ENCODE results near the gene CFAP53.
A peak's percentile ranks its signal among the peaks of the same experiment; 100 is the strongest.
"Not testable (repeated sequence)": the region's sequence is repeated elsewhere in the genome, so short reads cannot be mapped to it uniquely, and the experiment has no call there.

CFAP53 gene, protein sequence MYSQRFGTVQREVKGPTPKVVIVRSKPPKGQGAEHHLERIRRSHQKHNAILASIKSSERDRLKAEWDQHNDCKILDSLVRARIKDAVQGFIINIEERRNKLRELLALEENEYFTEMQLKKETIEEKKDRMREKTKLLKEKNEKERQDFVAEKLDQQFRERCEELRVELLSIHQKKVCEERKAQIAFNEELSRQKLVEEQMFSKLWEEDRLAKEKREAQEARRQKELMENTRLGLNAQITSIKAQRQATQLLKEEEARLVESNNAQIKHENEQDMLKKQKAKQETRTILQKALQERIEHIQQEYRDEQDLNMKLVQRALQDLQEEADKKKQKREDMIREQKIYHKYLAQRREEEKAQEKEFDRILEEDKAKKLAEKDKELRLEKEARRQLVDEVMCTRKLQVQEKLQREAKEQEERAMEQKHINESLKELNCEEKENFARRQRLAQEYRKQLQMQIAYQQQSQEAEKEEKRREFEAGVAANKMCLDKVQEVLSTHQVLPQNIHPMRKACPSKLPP

DNA sequence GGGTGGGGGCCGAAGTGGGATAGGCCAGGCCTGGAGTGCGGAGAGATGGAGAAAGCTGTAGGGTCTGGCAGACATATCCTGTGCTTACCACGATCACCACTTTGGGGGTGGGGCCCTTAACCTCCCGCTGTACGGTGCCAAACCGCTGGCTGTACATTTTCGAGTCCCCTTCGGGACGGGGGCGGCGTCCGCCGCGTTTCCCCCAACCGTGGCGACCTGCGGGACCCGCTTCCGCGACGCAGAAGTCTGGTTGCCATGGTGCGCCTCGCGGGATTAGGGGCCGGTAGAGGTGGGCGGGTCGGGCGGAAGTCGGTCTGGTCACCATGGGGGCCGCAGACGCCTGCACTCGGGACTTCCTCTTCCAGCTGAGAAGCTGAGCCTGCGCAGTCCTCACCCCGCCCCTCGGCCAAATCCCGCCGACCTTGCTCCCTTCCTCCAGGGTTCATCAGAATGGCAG, at the start of gene CFAP53:
CFAP53 (minus strand) TSS at position 248 of the 457 bp plus-strand sequence; CDS start at position 157, 91 bp downstream.
- DNase-seq = peak; percentile 88

DNA sequence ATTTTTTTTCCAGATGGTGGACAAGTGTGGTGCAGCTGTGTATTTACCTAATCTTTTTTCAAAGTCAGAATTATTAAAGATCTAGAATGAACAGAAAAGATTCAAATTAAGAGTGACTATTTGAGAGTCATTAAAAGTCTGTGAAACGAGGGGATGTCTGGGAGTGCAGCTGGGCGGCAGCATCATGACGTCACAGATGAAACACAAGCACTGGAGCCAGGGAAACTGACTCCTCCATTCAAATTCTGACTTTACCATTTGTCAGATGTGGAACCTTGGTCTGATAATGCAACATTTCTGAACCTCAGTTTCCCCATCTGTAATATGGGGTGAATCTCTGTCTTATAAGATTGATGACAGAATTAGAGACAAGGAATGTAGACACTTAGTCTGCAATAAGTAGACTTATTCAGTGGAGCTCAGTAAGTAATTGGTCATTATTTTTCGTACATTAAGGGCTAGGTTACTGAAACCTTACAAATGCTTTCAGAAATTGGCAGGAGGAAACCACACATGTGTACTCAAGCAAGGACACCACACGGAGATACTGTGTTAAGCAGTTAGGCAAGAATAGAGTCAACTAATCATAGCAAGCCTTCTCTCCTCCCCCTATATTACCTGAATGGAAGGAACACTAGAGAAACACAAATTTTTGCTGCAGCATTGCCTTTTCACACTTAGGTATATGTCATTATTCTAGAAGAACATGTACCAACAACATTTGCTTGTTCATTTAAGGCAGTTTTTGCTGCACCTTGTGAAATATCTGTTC, 49.0 kb upstream of the CFAP53 start:
- no peak for DNase-seq

DNA sequence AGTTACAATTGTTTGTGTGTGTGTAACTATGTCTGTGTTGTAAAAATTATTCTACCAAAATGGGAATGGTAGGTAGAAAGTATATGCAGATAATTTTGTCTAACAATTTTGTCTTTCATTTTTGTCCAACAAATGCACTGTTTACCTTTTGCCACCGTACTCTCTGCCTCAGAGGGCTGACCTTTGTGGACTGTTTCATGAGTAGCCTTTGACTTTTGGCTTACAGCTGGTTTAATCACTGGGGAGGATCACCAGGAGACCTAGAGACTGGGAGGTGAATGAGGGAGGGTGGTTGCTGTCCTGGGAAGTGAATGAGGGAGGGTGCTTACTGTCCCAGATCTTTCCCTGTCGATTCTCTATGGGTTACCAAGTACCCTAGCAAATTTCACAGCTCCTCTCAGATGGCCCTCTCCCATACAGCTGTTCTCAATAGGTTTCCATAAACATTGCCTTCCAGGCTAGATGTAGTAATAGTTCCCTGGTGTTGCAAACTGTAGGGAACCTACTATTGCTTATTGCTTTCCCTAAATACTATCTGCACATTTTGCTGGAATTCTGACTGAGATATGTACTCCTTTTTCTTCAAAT, 47.7 kb upstream of the CFAP53 start:
- no peak for DNase-seq

DNA sequence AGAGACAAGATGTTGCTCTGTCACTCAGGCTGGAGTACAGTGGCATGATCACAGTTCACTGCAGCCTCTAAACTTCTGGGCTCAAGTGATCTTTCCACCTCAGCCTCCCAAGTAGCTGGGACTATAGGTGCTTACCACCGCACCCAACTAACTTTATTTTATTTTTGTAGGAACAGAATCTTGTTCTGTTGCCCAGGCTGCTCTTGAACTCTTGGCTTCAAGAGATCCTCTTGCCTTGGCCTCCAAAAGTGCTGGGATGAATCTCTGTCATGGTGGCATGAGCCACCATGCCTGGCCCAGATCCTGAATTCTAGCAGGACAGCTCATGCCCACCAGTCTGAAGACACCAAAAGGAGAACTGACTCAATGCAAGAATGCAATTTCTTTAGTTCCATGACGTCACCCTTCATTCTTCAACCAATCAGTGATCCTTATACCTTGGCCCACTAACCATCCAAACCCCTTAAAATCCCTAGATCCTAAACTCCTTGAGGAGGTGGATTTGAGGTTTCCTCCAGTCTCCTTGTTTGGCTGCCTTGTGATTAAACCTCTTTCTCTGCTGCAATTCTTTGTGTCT, 46.8 kb upstream of the CFAP53 start:
- DNase-seq = no peak

DNA sequence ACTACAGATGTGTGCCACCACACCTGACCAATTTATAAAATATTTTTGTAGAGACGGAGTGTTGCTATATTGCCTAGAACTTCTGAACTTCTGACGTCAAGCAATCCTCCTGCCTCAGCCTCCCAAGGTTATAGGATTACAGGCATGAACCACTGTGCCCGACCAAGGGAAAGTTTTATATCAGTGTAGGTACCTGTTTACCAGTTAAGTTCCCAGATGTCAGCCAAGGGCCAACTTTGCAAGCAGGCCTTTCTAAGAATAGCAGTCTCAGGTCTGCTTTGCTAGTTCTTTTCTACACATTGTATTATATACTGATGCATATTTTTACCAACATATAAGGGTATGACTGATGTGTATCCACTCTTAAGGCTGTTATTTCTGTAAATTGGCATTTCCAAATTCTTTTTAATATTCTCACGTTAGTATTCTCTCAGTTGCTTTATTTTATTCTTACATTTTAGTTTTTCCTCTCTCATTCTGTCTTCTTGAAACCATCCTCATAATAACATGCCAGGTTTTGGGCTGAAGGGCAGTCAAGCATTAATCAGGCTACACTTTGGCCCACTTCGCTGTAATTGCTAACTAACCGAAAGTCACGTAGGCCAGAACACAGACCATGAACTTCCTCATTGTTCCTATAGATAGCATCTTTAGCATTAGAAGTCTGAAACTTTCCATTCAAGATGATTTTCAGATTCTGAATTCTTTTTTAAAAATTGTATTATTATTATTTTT, 46.2 kb upstream of the CFAP53 start:
- no peak for DNase-seq

DNA sequence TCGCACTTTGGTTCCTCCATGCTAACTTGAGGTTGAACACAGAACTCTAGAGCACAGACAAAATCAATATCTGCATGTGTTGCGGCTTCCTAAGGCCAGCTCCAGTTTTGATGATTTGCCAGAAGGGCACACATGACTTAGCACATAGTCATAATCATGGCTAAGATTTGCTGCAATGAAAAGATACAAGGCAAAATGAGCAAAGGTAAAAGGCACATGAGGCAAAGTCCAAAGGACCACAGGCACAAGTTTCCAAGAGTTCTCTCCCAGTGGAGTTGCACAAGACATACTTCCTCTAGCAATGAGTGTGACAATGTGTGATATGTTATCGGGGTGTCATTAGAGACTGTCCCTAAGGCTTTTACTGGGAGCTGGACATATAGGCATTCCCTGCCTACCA, 45.4 kb upstream of the CFAP53 start:
- DNase-seq = no peak

DNA sequence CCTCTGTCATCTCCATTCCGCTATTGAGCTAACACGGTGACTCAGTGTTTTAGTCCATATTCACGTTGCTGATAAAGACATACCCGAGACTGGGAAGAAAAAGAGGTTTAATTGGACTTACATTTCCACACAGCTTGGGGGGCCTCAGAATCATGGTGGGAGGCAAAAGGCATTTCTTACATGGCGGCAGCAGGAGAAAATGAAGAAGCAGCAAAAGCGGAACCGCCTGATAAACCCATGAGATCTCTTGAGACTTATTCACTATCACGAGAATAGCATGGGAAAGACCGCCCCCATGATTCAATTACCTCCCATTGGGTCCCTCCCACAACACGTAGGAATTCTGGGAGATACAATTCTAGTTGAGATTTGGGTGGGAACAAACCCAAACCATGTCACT, 43.8 kb upstream of the CFAP53 start:
- no peak for DNase-seq

DNA sequence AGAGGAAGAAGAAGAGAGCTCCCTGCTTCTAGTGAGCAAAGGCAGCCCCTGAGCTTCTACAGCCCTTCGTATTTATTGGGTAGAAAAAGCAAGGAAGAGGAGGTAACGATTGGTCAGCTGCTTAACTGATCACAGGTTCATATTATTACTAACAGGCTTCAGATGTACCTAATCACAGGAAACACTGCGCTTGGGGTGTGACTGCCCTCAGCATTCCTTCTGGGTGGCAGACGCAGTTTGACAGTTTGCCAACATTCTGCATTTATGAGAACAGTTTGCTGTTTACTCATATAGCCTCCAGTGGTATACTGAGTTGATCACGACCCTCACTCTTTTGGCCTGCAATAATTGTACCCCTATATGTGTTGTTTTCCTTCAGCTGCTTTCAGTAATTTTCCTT, 42.6 kb upstream of the CFAP53 start:
- not testable (repeated sequence) for DNase-seq

DNA sequence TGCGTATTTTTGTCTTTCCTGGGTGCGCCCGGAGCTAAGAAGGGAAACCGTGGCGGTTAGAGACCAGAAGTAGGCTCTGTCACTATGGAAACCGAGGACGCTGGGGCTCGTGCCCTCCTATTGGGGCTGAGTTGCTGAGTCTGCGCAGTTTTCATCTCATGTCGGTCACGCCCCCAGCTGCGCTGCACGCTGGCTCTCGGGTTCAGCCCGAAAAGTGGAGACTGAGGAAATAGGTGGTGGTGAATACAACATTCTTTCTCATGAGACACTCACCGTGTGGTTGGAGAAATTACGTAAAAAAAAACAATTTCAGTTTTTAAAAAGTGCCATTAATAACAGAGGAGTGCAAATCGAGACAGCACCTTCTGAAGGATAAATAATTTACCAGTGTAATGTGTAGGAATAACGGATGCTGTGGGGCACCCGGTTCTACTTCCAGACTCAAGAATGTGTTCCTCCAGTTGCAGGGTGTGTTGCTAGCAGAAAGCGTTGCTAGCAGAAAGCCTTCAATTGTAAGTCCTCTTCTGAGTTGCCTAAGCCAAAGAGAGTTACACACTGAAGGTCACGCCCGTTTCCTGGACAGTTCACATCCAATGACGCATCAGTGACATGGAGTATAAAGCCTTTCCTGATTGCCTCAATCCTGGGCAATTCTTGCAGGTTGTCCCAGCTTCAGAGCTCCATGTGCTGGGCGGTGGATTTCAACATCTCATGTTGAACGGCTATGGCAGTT, 41.6 kb upstream of the CFAP53 start:
- DNase-seq = peak; percentile 92

DNA sequence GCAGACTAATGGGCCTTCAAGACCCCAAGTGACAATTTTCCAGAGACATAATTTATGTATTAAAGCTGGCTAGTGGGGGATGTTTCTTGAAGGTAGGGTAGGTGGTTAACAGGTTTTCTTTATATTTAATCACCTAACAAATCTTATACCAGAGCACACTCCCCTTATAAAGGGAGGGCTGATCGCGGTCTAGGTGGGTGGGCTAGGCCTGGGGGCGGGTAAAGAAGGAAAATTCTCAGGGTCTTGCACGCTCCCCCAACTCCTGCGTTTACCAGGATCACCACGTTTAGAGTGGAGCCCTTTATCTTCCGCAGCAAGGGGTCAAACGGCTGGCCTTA, 41.1 kb upstream of the CFAP53 start:
- no peak for DNase-seq

DNA sequence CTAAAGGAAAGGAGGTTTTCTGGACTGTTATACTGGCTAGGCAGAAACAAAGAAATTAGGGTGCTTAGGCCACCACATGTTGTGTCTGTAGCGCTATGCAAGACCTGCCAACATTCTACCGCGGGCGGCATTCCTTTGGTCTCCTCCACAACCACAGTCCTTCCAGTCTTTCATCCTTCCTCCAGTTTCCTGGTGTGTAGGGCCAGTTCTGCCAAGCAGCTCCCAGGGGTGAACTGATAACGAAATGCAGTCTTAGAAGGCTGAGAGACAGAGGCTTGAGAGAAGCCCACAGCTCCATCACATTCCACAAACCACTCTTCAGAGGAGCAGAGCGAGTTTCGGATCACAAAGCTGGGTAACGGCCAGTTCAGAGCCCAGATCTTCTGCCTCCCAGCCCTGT, 40.6 kb upstream of the CFAP53 start:
- no peak for DNase-seq

DNA sequence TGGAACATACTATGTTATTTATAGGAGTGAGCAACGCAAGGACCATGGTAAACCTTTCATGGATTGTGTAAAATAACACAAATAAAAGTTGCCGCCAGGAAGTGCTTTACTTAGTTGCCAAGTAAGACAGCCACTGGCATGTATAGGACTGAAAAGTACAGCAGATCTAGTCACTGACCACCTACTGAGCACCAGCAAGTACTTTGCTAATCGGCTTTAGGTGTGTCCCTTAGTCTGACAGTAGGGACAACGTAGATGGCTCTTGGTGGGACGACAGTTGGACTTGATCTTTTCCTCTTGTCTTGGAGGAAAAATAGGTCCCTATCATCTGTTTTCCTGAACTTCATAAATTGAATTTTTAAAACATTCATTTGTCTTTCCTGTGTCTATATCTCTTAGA, 34.8 kb upstream of the CFAP53 start:
- DNase-seq = no peak

DNA sequence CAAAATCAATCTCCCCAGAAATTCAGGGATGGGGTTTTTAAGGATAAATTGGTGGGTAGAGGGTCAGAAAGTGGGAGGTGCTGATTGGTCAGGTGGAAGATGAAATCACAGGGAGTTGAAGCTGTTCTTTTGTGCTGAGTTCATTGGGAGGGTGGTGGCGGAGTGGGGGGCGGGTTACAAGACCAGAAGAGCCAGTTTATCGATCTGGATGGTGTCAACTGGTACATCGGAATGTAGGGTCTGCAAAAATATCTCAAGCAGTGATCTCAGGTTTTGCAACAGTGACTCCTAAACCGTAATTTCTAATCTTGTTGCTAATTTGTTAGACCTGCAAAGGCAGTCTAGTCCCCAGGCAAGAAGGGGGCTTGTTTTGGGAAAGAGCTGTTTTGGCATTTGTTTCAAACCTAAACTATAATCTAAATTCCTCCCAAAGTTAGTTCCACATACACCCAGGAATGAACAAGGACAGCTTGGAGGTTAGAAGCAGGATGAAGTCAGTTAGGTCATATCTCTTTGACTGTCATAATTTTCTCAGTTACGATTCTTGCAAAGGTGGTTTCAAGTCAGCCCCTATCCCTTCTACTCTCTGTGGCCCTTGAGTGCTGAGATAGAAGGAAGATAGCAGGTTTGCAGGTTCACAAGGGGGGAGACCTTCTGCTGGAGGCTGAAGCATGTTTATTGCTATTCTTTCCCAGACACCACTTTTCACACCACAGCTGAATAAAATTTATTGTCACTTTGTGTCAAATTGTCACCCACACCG, 33.5 kb upstream of the CFAP53 start:
- DNase-seq = no peak

DNA sequence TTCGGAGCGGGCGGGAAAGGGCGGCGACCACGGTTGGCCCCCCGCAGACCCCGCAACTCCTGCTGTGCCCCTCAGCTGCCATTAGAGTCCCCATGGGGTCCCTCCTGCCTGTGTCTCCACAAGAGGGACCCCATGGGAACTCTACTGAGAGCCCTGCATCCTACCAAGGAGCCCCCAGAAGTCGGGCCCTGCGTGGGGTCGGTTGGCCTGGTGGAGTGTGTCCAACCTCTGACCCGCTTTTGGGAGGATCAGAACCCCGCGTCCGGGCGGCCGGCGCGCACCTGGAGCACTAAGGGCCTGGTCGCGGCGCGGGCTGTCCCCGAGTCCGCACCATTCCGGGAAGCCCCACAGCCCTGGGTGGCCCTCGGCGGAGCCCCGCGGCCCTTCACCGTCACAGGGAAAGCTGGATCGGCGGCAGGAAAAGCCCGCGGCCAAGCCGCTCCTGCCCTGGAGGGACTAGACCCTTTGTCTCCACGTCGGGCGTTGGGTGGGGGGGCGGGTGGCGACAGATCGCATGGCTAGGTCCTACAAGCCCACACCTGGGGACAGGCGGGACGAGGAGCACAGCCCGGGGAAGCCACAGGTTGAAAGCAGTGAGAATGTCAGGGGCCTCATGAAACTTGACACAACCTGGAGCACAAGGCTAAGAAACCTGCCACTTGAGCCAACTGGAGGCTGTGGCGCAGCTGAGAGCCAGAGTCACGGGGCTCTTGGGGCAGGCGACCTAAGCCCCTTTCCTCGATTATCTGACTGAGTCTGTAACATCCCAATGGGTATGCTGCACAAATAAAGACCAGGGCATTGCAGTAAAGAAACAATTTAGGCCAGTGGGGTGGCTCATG, 32.4 kb upstream of the CFAP53 start:
- DNase-seq = no peak

DNA sequence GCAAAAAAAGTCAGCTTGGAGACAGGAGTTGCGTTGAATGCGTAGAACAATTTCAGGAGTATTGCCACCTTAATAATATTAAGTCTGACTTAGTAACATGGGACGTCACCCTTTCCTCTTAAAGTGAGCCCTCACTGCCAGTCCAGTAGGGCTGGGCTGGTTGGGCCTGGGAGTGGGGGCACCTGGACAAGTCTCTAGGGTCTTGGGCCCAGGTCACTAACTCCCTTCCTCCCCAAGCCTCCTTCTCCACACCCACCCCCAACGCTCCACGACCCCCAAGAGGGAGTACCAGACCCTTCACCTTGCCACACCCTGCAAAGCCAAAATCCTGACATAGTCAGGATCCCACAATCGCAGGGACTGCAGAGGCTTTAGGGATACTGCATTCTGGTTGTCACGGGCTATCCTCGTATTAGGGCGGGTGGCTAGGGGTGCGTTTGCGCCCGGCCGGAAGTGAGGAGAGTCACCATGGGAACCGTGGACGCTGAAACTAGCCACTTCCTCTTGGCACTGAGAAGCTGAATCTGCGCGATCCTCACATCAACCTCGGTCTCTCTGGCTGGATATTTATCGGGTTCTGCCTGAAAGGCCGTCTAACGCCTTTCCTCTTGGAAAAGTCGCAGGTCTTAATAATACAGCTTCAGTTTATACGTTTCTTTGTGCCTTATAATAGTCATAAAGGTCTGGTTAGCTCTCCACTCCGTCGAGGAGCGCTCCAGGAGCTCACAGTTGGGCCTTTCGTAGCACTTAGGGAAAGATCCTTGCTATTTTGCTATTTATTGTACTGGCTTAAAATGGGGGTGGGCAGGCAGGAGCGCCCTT, 31.5 kb upstream of the CFAP53 start:
- DNase-seq = peak; percentile 74

DNA sequence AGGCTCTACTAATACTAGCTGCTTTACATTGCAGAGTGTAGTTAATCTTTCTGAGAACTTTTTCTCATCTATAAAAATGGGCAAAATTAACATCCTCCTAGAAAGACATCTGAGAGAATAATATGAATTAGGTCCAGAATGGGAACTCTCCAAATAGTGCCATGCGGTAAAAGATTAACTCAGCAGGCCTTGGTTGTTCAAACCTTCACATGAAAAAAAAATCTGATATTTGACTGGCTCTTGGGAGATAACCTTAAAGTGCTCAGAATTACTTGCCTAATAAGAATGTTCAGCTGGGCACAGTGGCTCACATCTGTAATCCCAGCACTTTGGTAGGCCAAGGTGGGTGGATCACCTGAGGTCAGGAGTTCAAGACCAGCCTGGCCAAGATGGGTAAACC, 26.7 kb upstream of the CFAP53 start:
- DNase-seq = no peak

DNA sequence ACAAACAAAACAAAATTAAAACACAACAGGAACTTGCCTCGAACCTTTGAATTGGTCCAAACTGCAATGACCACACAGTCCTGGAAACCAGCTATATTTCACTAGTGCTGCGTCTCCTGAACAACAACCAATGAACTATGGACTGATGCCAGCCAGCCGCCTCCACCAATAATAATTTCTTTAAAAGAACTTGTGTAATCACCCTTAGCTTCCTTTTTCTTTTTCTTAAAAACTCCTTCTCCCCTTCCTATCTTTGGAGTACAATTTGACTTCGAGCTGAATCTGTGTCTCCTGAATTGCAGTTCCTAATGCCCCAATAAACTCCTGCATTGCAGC, 22.8 kb upstream of the CFAP53 start:
- no peak for DNase-seq

DNA sequence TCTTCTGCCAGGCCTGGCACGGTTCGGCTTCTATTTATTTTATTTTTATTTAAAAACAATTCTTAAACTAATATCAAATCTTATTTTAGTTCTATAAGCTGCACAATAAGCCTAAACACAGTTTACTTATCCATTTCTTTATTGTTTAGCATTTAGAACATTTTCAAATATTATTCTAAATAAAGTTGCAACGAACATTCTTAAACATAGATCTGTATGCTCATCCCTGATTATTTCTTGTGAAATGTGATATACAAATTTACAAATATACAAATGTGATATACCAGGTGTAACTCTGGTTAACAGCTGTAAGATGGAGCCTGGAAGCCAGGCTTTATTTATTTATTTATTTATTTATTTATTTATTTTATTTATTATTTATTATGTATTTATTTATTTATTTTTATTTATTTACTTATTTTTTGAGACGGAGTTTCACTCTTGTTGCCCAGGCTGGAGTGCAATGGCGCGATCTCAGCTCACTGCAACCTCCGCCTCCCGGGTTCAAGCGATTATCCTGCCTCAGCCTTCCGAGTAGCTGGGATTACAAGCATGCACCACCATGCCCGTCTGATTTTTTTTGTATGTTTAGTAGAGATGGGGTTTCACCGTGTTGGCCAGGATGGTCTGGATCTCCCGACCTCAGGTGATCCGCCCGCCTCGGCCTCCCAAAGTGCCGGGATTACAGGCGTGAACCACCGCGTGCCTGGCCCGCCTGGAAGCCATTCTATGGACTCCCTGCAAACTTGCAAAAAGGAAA, 22.2 kb upstream of the CFAP53 start:
- DNase-seq = not testable (repeated sequence)

Measured in CD4-positive, alpha-beta T cell treated with Interleukin-12 subunit alpha and Interleukin-12 subunit beta, for 1 hour (primary cell).